T47D (cell line): ENCODE measurements around the gene DSCAML1.
A peak's percentile ranks its signal among the peaks of the same experiment; 100 is the strongest.

ENCODE experiments used
- DNase-seq, 2 experiments: peaks; one replicate each; pipeline versions ENCODE4 v3.0.0 to v3.0.0-alpha.2; 2011 to 2012; ENCODE audit warnings: low read depth in 1 of 2, low spot score in 1 of 2
- JUND ChIP-seq: IDR thresholded peaks from 2 replicates; pipeline ENCODE4 v1.6.1; 2012; ENCODE audit warnings: low read depth
- in situ Hi-C: cut with HindIII; loops from 2 replicates; pipeline ENCODE4 v1.10.0; 2016; ENCODE audit warnings: low sequenced_read_pairs, low pct_unique_long_range_greater_than_20kb

The DSCAML1 gene

GRCh38 chr11:117837070-117837776 is 40.2 kb upstream of the DSCAML1 start:
- no peak for DNase-seq
- TF ChIP-seq JUND = no peak
- in situ Hi-C loops = no loop called here

GRCh38 chr11:117836077-117836960 is 39.3 kb upstream of the DSCAML1 start:
- no peak for DNase-seq
- TF ChIP-seq JUND = no peak
- in situ Hi-C loops = no loop called here

- in situ Hi-C loops = no loop called here
- DNase-seq = no peak
- no peak for TF ChIP-seq JUND
Measured at GRCh38 chr11:117835576-117835975, 38.6 kb upstream of the DSCAML1 start.

GRCh38 chr11:117834838-117835443 is 37.9 kb upstream of the DSCAML1 start:
- in situ Hi-C loops = no loop called here
- TF ChIP-seq JUND = no peak
- no peak for DNase-seq

GRCh38 chr11:117834068-117834810 is 37.2 kb upstream of the DSCAML1 start:
- in situ Hi-C loops = no loop called here
- no peak for DNase-seq
- TF ChIP-seq JUND = no peak

GRCh38 chr11:117833401-117833891 is 36.4 kb upstream of the DSCAML1 start:
- peak in 1 of 2 experiments; percentile 71 for DNase-seq
- in situ Hi-C loops = no loop called here

GRCh38 chr11:117832511-117832910 is 35.5 kb upstream of the DSCAML1 start:
- no peak for DNase-seq
- in situ Hi-C loops = no loop called here

More at GRCh38 chr11:117833401-117833891, 36.4 kb upstream of the DSCAML1 start:
- TF ChIP-seq JUND = no peak

GRCh38 chr11:117831661-117832415 is 34.8 kb upstream of the DSCAML1 start:
- TF ChIP-seq JUND = no peak
- in situ Hi-C loops = no loop called here
- DNase-seq = no peak

More at GRCh38 chr11:117832511-117832910, 35.5 kb upstream of the DSCAML1 start:
- TF ChIP-seq JUND = no peak

GRCh38 chr11:117830674-117831351 is 33.8 kb upstream of the DSCAML1 start:
- DNase-seq = no peak
- TF ChIP-seq JUND = no peak
- in situ Hi-C loops = no loop called here

- in situ Hi-C loops = no loop called here
- no peak for DNase-seq
- no peak for TF ChIP-seq JUND
Measured at GRCh38 chr11:117830072-117830471, 33.1 kb upstream of the DSCAML1 start.

GRCh38 chr11:117829369-117829725 is 32.3 kb upstream of the DSCAML1 start:
- in situ Hi-C loops = no loop called here
- TF ChIP-seq JUND = no peak
- DNase-seq = no peak
